IMR-90 (cell line): ENCODE data around the gene FOXP1. TPM values are rescaled to one million over a fixed set of nuclear protein-coding genes. Genes with fewer than 3 reads are reported as not detected.

Experiments
- ATAC-seq: fragments of 200-7000 bp; cut with Tn5 transposase; 2 replicates; pipeline ENCODE4 v1.9.1; 2020; ENCODE audit warnings: low read depth, mild to moderate bottlenecking, moderate library complexity
- BruUV-seq: library from RNA; stranded (reverse); fragments of 400-500 nt; replicated peaks from 2 replicates; lab custom pipeline; 2021; lab: Mats Ljungman, UMichigan
- CTCF ChIA-PET: fragments of 300-600 bp; formaldehyde crosslinking; extraction: SDS; loops from one replicate; lab custom pipeline; 2021; ENCODE audit warnings: antibody characterized with exemption; lab: Yijun Ruan, JAX
- POLR2A ChIA-PET: fragments of 300-600 bp; sonication (Branson Sonifier 250); formaldehyde crosslinking; loops from one replicate; lab custom pipeline; 2022; ENCODE audit warnings: antibody characterized with exemption; ENCODE audit not compliant: unreplicated experiment; lab: Charles Lee
- DNase-seq: peaks from one replicate; pipeline ENCODE4 v3.0.0; 2013
- H2AFZ ChIP-seq: replicated peaks from 2 replicates; pipeline ENCODE3; 2013; ENCODE audit warnings: low read length, mild to moderate bottlenecking; ENCODE audit not compliant: poor library complexity
- H2AK5ac ChIP-seq: 2 replicates; pipeline ENCODE4 v1.6.1; 2013; ENCODE audit warnings: low read depth, low read length, inconsistent platforms
- H2AK9ac ChIP-seq: replicated peaks from 2 replicates; pipeline ENCODE3; 2013; ENCODE audit warnings: mild to moderate bottlenecking, low read depth, low read length, moderate library complexity; ENCODE audit not compliant: poor library complexity
- H2BK120ac ChIP-seq: 2 replicates; pipeline ENCODE4 v1.6.1; 2013; ENCODE audit warnings: low read depth, low read length, inconsistent platforms
- H2BK15ac ChIP-seq: 3 replicates; pipeline ENCODE4 v1.6.1; 2013; ENCODE audit warnings: low read depth, low read length, inconsistent platforms
- H2BK20ac ChIP-seq: 2 replicates; pipeline ENCODE4 v1.6.1; 2013; ENCODE audit warnings: low read depth, mild to moderate bottlenecking, inconsistent platforms, low read length, moderate library complexity
- H2BK5ac ChIP-seq: 2 replicates; pipeline ENCODE4 v1.6.1; 2013; ENCODE audit warnings: mild to moderate bottlenecking, low read depth, low read length, inconsistent platforms; ENCODE audit not compliant: poor library complexity, severe bottlenecking
- H3K14ac ChIP-seq: replicated peaks from 2 replicates; pipeline ENCODE4 v1.6.1; 2013; ENCODE audit warnings: low read depth, low read length, inconsistent platforms
- H3K18ac ChIP-seq: 2 replicates; pipeline ENCODE4 v1.6.1; 2013; ENCODE audit warnings: low read depth, low read length, control low read depth
- H3K23ac ChIP-seq: 2 replicates; pipeline ENCODE4 v1.6.1; 2013; ENCODE audit warnings: low read depth, low read length, inconsistent platforms
- H3K27ac ChIP-seq: 2 replicates; pipeline ENCODE4 v1.5.1; 2013; ENCODE audit warnings: mild to moderate bottlenecking, control low read depth, low read length; ENCODE audit not compliant: insufficient read depth
- H3K27me3 ChIP-seq: 2 replicates; pipeline ENCODE4 v1.6.1; 2013; ENCODE audit warnings: low read length; ENCODE audit not compliant: control insufficient read depth, insufficient read depth
- H3K36me3 ChIP-seq: 2 replicates; pipeline ENCODE4 v1.6.1; 2013; ENCODE audit warnings: low read length, mixed read lengths; ENCODE audit not compliant: control insufficient read depth, insufficient read depth
- H3K4ac ChIP-seq: 2 replicates; pipeline ENCODE4 v1.6.1; 2013; ENCODE audit warnings: low read depth, low read length, inconsistent platforms
- H3K4me1 ChIP-seq: 2 replicates; pipeline ENCODE4 v1.6.1; 2013; ENCODE audit warnings: low read length, mixed read lengths; ENCODE audit not compliant: control insufficient read depth, insufficient read depth
- H3K4me2 ChIP-seq: 2 replicates; pipeline ENCODE4 v1.6.1; 2013; ENCODE audit warnings: low read depth, mild to moderate bottlenecking, control low read depth, low read length, moderate library complexity
- H3K4me3 ChIP-seq: 2 replicates; pipeline ENCODE4 v1.5.1; 2013; ENCODE audit warnings: low read depth, mild to moderate bottlenecking, control low read depth, low read length, moderate library complexity; ENCODE audit not compliant: insufficient read depth
- H3K56ac ChIP-seq: 2 replicates; pipeline ENCODE4 v1.6.1; 2013; ENCODE audit warnings: low read length, inconsistent platforms; ENCODE audit not compliant: insufficient read depth; ENCODE audit errors: extremely low read depth
- H3K79me1 ChIP-seq, 2 experiments: 2 replicates each; pipeline ENCODE4 v1.6.1; 2013; ENCODE audit warnings: low read length in 2 of 2, inconsistent platforms in 1 of 2, low read depth in 1 of 2
- H3K9ac ChIP-seq: 2 replicates; pipeline ENCODE4 v1.6.1; 2013; ENCODE audit warnings: low read depth, low read length, control low read depth
- H3K9me1 ChIP-seq: 2 replicates; pipeline ENCODE4 v1.6.1; 2013; ENCODE audit warnings: low read length, inconsistent platforms; ENCODE audit not compliant: insufficient read depth
- H3K9me3 ChIP-seq: 2 replicates; pipeline ENCODE4 v1.6.1; 2013; ENCODE audit warnings: low read length; ENCODE audit not compliant: control insufficient read depth, insufficient read depth
- H4K20me1 ChIP-seq: 2 replicates; pipeline ENCODE4 v1.6.1; 2013; ENCODE audit warnings: low read length, inconsistent platforms; ENCODE audit not compliant: insufficient read depth
- H4K5ac ChIP-seq: 2 replicates; pipeline ENCODE4 v1.6.1; 2013; ENCODE audit warnings: mild to moderate bottlenecking, low read depth, low read length, control low read depth
- H4K8ac ChIP-seq, 2 experiments: 2 replicates each; pipeline ENCODE4 v1.6.1; 2013; ENCODE audit warnings: low read depth in 2 of 2, low read length in 2 of 2, control low read depth in 1 of 2, inconsistent platforms in 1 of 2
- H4K91ac ChIP-seq: 2 replicates; pipeline ENCODE4 v1.6.1; 2013; ENCODE audit warnings: low read depth, low read length, inconsistent platforms; ENCODE audit not compliant: insufficient read depth
- CEBPB ChIP-seq: IDR thresholded peaks from 2 replicates; pipeline ENCODE4 v1.6.1; 2012; ENCODE audit warnings: low read depth, low read length, improper control_type of control experiment
- CHD1 ChIP-seq: IDR thresholded peaks from 2 replicates; pipeline ENCODE4 v1.6.1; 2012; ENCODE audit warnings: low read depth, low read length, improper control_type of control experiment
- FOS ChIP-seq: fragments of 150-350 bp; IDR thresholded peaks from 2 replicates; pipeline ENCODE4 v1.6.1; 2016; ENCODE audit warnings: low read depth, low read length
- MAFK ChIP-seq: IDR thresholded peaks from 2 replicates; pipeline ENCODE4 v1.6.1; 2012; ENCODE audit warnings: low read depth, low read length, improper control_type of control experiment
- SMC3 ChIP-seq: fragments of 150-350 bp; IDR thresholded peaks from 2 replicates; pipeline ENCODE4 v1.6.1; 2016; ENCODE audit warnings: low read depth, mild to moderate bottlenecking, antibody characterized with exemption, low read length, moderate library complexity
- WGBS, 2 experiments: methylation state at CpG; one replicate each; pipeline versions ENCODE4 v1.1.5 to v1.1.7; 2013; ENCODE audit warnings: missing lambda C conversion rate in 2 of 2; ENCODE audit not compliant: insufficient read length in 1 of 2; ENCODE audit errors: extremely low coverage in 2 of 2; 5-methylcytosine and 5-hydroxymethylcytosine counted together
- dilution Hi-C: fragments of 300-500 bp; cut with HindIII; formaldehyde crosslinking; loops from one replicate; pipeline ENCODE4 v1.14.3; 2018; ENCODE audit warnings: low sequenced_read_pairs; ENCODE audit not compliant: unreplicated experiment
- in situ Hi-C: fragments of 300-500 bp; cut with MboI; formaldehyde crosslinking; loops from 3 replicates; pipeline ENCODE4 v1.14.3; 2019; ENCODE audit warnings: low sequenced_read_pairs, inconsistent platforms, mixed read lengths
- intact Hi-C: fragments of 100-400 bp; cut with micrococcal nuclease; formaldehyde crosslinking; loops from 2 replicates; pipeline ENCODE4 v1.10.0; 2022
- polyA plus RNA-seq, 3 experiments: library from polyadenylated mRNA; depleted of rRNA; stranded (reverse); fragments of >200 nt; gene quantifications; 2 replicates each; pipeline ENCODE4 v1.2.3, GENCODE V29; 2012; ENCODE audit warnings: low replicate concordance in 1 of 3
- total RNA-seq: library from RNA; depleted of rRNA; stranded (reverse); fragments of >200 nt; gene quantifications from 2 replicates; pipeline ENCODE4 v1.2.3, GENCODE V29; 2012

The FOXP1 gene
- total and polyA plus RNA-seq, 2 of the 4 experiments (the other 2 are of a cell fraction): 37.0 to 132 TPM

DNA sequence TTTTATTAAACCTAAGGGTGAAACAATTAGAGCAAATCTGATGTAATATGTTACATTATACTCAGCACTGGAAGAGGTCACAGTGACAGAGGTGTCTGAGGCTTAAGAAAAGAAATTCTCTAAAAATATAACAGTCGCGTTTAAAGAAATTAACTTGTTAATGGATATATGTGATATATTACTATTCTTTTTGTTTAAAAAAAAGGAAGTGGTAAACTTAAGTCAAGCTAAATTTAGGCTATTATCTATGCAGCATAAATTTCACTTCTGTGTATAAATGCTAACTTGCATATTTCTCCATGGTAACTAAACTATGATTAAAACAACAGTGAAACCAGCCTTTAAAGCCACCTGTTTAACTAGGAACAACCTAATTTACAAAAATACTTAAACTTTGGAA is 191.3 kb downstream of the FOXP1 start:
- no peaks in the 10 kb centered on the region for H3K9me3 ChIP-seq
- no peaks in the 10 kb centered on the region for H3K27me3 ChIP-seq
- no peak overlapping the region for H3K14ac ChIP-seq
- H2BK15ac ChIP-seq: no peak overlapping the region
- peak; percentile 60; the same call in 1 of the 2 replicates for TF ChIP-seq MAFK
- no peak for TF ChIP-seq CEBPB
- TF ChIP-seq FOS: no peak
- TF ChIP-seq SMC3: no peak
- TF ChIP-seq CHD1: no peak
- no peak for ATAC-seq
- ChIA-PET POLR2A (no interaction called here), CTCF (interaction anchor here (0.6 kb wide), 1 partner anchor 90 kb away, joined by 3 read pairs; no protein-coding TSS in a partner anchor)
- H4K5ac ChIP-seq: no peak overlapping the region
- H3K4me2 ChIP-seq: no peak overlapping the region
- H3K23ac ChIP-seq: no peak overlapping the region
- H3K27ac ChIP-seq: no peak overlapping the region
- H3K36me3 ChIP-seq: no peaks in the 10 kb centered on the region
- peaks cover 3 to 40% of the 10 kb centered on the region in 2 experiments for H3K79me1 ChIP-seq
- no peak overlapping the region for H2BK120ac ChIP-seq
- peaks cover 13% of the 10 kb centered on the region for H3K9me1 ChIP-seq
- no CpG with 5 or more reads among the region's 2 CpGs for WGBS, 2 experiments
- no peak for DNase-seq
- H3K9ac ChIP-seq: no peak overlapping the region
- H3K4ac ChIP-seq: no peak overlapping the region
- intact Hi-C loops (no loop called here), in situ Hi-C loops (no loop called here), dilution Hi-C loops (no loop called here)
- H2AFZ ChIP-seq: no peak overlapping the region
- no peak overlapping the region for H3K4me3 ChIP-seq
- H2AK5ac ChIP-seq: no peak overlapping the region
- no peak overlapping the region for H2BK5ac ChIP-seq
- H2BK20ac ChIP-seq: no peak overlapping the region
- no peak overlapping the region for H4K8ac ChIP-seq
- BruUV-seq: no TSS peak
- no peak overlapping the region for H3K18ac ChIP-seq
- H3K56ac ChIP-seq: no peak overlapping the region
- H4K20me1 ChIP-seq: no peaks in the 10 kb centered on the region; the same call in 1 of the 2 replicates
- no peak overlapping the region for H2AK9ac ChIP-seq
- H3K4me1 ChIP-seq: peaks cover 9% of the 10 kb centered on the region
- no peak overlapping the region for H4K91ac ChIP-seq
